Uterus (tissue), 2 donors: ENCODE results near the gene HMHB1.

Experiments
- POLR2A ChIP-seq, 2 donors: fragments of 450-650 bp; IDR thresholded peaks; one replicate each; pipeline ENCODE4 v1.6.1; 2016; ENCODE audit warnings: antibody characterized with exemption in 2 of 2, mild to moderate bottlenecking in 1 of 2, moderate library complexity in 1 of 2
- TF ChIP-seq, protein P1 (sequence below), 4 experiments: fragments of 200-600 bp in 2 of 4; fragments of 450-650 bp in 2 of 4; sonication (generic) in 2 of 4; IDR thresholded peaks; one replicate each; pipeline ENCODE4 v1.5.1; 2016 to 2019; ENCODE audit warnings: antibody characterized with exemption in 4 of 4, mild to moderate bottlenecking in 2 of 4, moderate library complexity in 1 of 4

DNA sequence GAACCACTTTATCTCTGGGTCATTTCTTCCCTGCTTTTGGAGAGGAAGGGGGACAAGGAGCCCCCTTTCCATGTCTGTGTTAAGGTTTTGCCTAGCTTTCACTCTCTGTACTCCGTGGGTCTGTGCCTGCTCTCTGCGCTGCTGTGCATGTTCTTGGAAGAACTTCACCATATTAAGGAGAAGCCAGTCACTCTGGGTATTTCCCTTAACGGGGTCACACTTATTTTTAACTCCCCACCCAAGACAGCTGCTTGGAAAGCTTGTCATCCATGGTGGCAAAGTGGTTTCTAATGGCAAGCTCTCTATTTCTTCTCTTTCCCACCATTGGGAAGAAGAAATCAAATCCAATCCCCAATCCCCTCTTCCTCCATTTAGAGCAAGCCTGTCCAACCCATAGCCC lies 44.8 kb upstream of the HMHB1 start:
- TF ChIP-seq, protein P1, sequence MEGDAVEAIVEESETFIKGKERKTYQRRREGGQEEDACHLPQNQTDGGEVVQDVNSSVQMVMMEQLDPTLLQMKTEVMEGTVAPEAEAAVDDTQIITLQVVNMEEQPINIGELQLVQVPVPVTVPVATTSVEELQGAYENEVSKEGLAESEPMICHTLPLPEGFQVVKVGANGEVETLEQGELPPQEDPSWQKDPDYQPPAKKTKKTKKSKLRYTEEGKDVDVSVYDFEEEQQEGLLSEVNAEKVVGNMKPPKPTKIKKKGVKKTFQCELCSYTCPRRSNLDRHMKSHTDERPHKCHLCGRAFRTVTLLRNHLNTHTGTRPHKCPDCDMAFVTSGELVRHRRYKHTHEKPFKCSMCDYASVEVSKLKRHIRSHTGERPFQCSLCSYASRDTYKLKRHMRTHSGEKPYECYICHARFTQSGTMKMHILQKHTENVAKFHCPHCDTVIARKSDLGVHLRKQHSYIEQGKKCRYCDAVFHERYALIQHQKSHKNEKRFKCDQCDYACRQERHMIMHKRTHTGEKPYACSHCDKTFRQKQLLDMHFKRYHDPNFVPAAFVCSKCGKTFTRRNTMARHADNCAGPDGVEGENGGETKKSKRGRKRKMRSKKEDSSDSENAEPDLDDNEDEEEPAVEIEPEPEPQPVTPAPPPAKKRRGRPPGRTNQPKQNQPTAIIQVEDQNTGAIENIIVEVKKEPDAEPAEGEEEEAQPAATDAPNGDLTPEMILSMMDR (IDR thresholded peaks at IDR 0.05) = no peak
- TF ChIP-seq POLR2A (IDR thresholded peaks at IDR 0.05) = no peak
